Activated B cell treated with CpG ODN at 0.5 μM for 24 hours (primary cell): ENCODE measurements around the gene CALN1. TPM values are rescaled to one million over a fixed set of nuclear protein-coding genes. Genes with fewer than 3 reads are reported as not detected.

ENCODE experiments used
- ATAC-seq: fragments of 200-7000 bp; cut with Tn5 transposase; one replicate; pipeline ENCODE4 v1.10.0; 2021; ENCODE audit warnings: low read depth, mild to moderate bottlenecking, moderate library complexity
- CTCF ChIA-PET: fragments of 350-600 bp; sonication (Branson Sonifier 250); formaldehyde crosslinking; loops from one replicate; lab custom pipeline; 2021; ENCODE audit warnings: antibody characterized with exemption; lab: Charles Lee
- POLR2A ChIA-PET: fragments of 350-600 bp; sonication (Branson Sonifier 250); formaldehyde crosslinking; loops from one replicate; lab custom pipeline; 2021; ENCODE audit warnings: antibody characterized with exemption; lab: Charles Lee
- DNase-seq: peaks from one replicate; pipeline ENCODE4 v3.0.0; 2022
- H3K27ac Mint-ChIP-seq: one replicate; pipeline ENCODE4 v1.8.0; 2020; ENCODE audit warnings: mixed read lengths
- H3K27me3 Mint-ChIP-seq: one replicate; pipeline ENCODE4 v1.8.0; 2021; ENCODE audit warnings: mixed read lengths
- H3K36me3 Mint-ChIP-seq: one replicate; pipeline ENCODE4 v1.8.0; 2021; ENCODE audit warnings: low read depth, mixed read lengths
- H3K4me1 Mint-ChIP-seq: one replicate; pipeline ENCODE4 v1.8.0; 2021; ENCODE audit warnings: mixed read lengths
- H3K4me3 Mint-ChIP-seq: one replicate; pipeline ENCODE4 v1.8.0; 2020; ENCODE audit warnings: mild to moderate bottlenecking, mixed read lengths
- H3K9me3 Mint-ChIP-seq: one replicate; pipeline ENCODE4 v1.8.0; 2020; ENCODE audit warnings: mixed read lengths
- CTCF ChIP-seq: fragments of 200-600 bp; IDR thresholded peaks from one replicate; pipeline ENCODE4 v1.8.0; 2022; ENCODE audit warnings: antibody characterized with exemption, mild to moderate bottlenecking
- intact Hi-C: fragments of 100-400 bp; cut with micrococcal nuclease; formaldehyde crosslinking; loops from one replicate; pipeline ENCODE4 v1.15.1; 2024
- total RNA-seq: library from RNA; stranded (reverse); gene quantifications from 2 replicates; pipeline ENCODE4 v1.2.3, GENCODE V29; 2022

The CALN1 gene
- total RNA-seq, 1 donor from 2014 or later, result not detected

- ATAC-seq, result no peak
- CTCF ChIA-PET, result no interaction called here
- POLR2A ChIA-PET, result no interaction called here
- no peak for DNase-seq
- H3K9me3 Mint-ChIP-seq, result no peaks in the 10 kb centered on the region
- H3K4me3 Mint-ChIP-seq, result no peak overlapping the region
- no peaks in the 10 kb centered on the region for H3K36me3 Mint-ChIP-seq
- TF ChIP-seq CTCF, result no peak
- H3K4me1 Mint-ChIP-seq, result no peaks in the 10 kb centered on the region
- intact Hi-C loops, result no loop called here
- no peaks in the 10 kb centered on the region for H3K27me3 Mint-ChIP-seq
- no peak overlapping the region for H3K27ac Mint-ChIP-seq
Measured at GRCh38 chr7:72437610-72438009, 25.5 kb upstream of the CALN1 start.

GRCh38 chr7:72437061-72437585 is 25.0 kb upstream of the CALN1 start:
- ChIA-PET CTCF (no interaction called here), POLR2A (no interaction called here)
- ATAC-seq (no peak), DNase-seq (no peak)
- intact Hi-C loops, result no loop called here
- no peak overlapping the region for H3K27ac Mint-ChIP-seq
- no peak overlapping the region for H3K4me3 Mint-ChIP-seq
- no peaks in the 10 kb centered on the region for H3K36me3 Mint-ChIP-seq
- H3K9me3 Mint-ChIP-seq, result no peaks in the 10 kb centered on the region
- H3K4me1 Mint-ChIP-seq, result no peaks in the 10 kb centered on the region
- TF ChIP-seq CTCF, result no peak
- H3K27me3 Mint-ChIP-seq, result no peaks in the 10 kb centered on the region

GRCh38 chr7:72435925-72436480 is 23.9 kb upstream of the CALN1 start:
- TF ChIP-seq CTCF, result no peak
- Mint-ChIP-seq H3K4me1 (no peaks in the 10 kb centered on the region), H3K27me3 (no peaks in the 10 kb centered on the region), H3K27ac (no peak overlapping the region), H3K36me3 (no peaks in the 10 kb centered on the region), H3K4me3 (no peak overlapping the region), H3K9me3 (no peaks in the 10 kb centered on the region)
- ChIA-PET CTCF (no interaction called here), POLR2A (no interaction called here)
- ATAC-seq, result no peak
- no peak for DNase-seq
- intact Hi-C loops, result no loop called here

GRCh38 chr7:72435366-72435765 is 23.2 kb upstream of the CALN1 start:
- H3K36me3 Mint-ChIP-seq, result no peaks in the 10 kb centered on the region
- DNase-seq (no peak), ATAC-seq (no peak)
- TF ChIP-seq CTCF, result no peak
- CTCF ChIA-PET, result no interaction called here
- H3K9me3 Mint-ChIP-seq, result no peaks in the 10 kb centered on the region
- no peak overlapping the region for H3K4me3 Mint-ChIP-seq
- no peaks in the 10 kb centered on the region for H3K4me1 Mint-ChIP-seq
- POLR2A ChIA-PET, result no interaction called here
- intact Hi-C loops, result no loop called here
- no peak overlapping the region for H3K27ac Mint-ChIP-seq
- no peaks in the 10 kb centered on the region for H3K27me3 Mint-ChIP-seq

GRCh38 chr7:72430531-72430930 is 18.4 kb upstream of the CALN1 start:
- H3K27me3 Mint-ChIP-seq, result no peaks in the 10 kb centered on the region
- DNase-seq (no peak), ATAC-seq (no peak)
- intact Hi-C loops, result no loop called here
- no peak for TF ChIP-seq CTCF
- ChIA-PET CTCF (no interaction called here), POLR2A (no interaction called here)
- no peaks in the 10 kb centered on the region for H3K9me3 Mint-ChIP-seq
- no peaks in the 10 kb centered on the region for H3K36me3 Mint-ChIP-seq
- no peaks in the 10 kb centered on the region for H3K4me1 Mint-ChIP-seq
- no peak overlapping the region for H3K4me3 Mint-ChIP-seq
- H3K27ac Mint-ChIP-seq, result no peak overlapping the region
